HG02973 (cell line): ENCODE results near the gene TIPARP.

Experiments used
- ATAC-seq: cut with Tn5 transposase; IDR thresholded peaks from one replicate; pipeline ENCODE4 v1.9.1; 2021; ENCODE audit warnings: moderate library complexity; ENCODE audit not compliant: unreplicated experiment

Gene TIPARP

GRCh38 chr3:156675830-156676767, 1.7 kb downstream of the TIPARP start:
- ATAC-seq: no peak

- no peak for ATAC-seq
These were observed 2.5 kb downstream of the TIPARP start for GRCh38 chr3:156676768-156677479.

GRCh38 chr3:156677536-156677935, 3.1 kb downstream of the TIPARP start:
- no peak for ATAC-seq

- no peak for ATAC-seq
These were observed 3.8 kb downstream of the TIPARP start for GRCh38 chr3:156678197-156678596.

GRCh38 chr3:156680243-156680914, 6.0 kb downstream of the TIPARP start:
- no peak for ATAC-seq

GRCh38 chr3:156681002-156681401, 6.6 kb downstream of the TIPARP start:
- peak; percentile 78 for ATAC-seq

GRCh38 chr3:156682501-156682900, 8.1 kb downstream of the TIPARP start:
- no peak for ATAC-seq

GRCh38 chr3:156682963-156683362, 8.6 kb downstream of the TIPARP start:
- ATAC-seq: no peak

- ATAC-seq: no peak
These were observed 10.8 kb downstream of the TIPARP start for GRCh38 chr3:156685198-156685597.

GRCh38 chr3:156685752-156686151, 11.4 kb downstream of the TIPARP start:
- ATAC-seq: no peak

GRCh38 chr3:156687023-156687422, 12.6 kb downstream of the TIPARP start:
- ATAC-seq: no peak

GRCh38 chr3:156688632-156689452, 14.5 kb downstream of the TIPARP start:
- no peak for ATAC-seq

GRCh38 chr3:156689608-156690007, 15.2 kb downstream of the TIPARP start:
- no peak for ATAC-seq

- ATAC-seq: no peak
These were observed 17.5 kb downstream of the TIPARP start for GRCh38 chr3:156691920-156692319.

GRCh38 chr3:156693166-156693565, 18.8 kb downstream of the TIPARP start:
- ATAC-seq: no peak

GRCh38 chr3:156694536-156694935, 20.1 kb downstream of the TIPARP start:
- ATAC-seq: no peak

GRCh38 chr3:156702367-156702766, 28.0 kb downstream of the TIPARP start:
- no peak for ATAC-seq

- no peak for ATAC-seq
These were observed 30.1 kb downstream of the TIPARP start for GRCh38 chr3:156704370-156705036.

- ATAC-seq: peak; percentile 69
These were observed 31.6 kb downstream of the TIPARP start for GRCh38 chr3:156705761-156706616.
